HL-60 (cell line): ENCODE data around the gene GLP1R.

Experiments used
- DNase-seq, 2 experiments: peaks; one replicate each; pipeline ENCODE4 v3.0.0-alpha.2; 2010 to 2020; ENCODE audit warnings: low read depth in 1 of 2, low spot score in 1 of 2
- H3K27ac ChIP-seq: fragments of 250-450 bp; sonication (Bioruptor Pico); replicated peaks from 2 replicates; pipeline ENCODE4 v1.5.1; 2020; ENCODE audit warnings: mild to moderate bottlenecking, moderate library complexity
- H3K27me3 ChIP-seq: fragments of 250-450 bp; sonication (Bioruptor Pico); 2 replicates; pipeline ENCODE4 v1.5.1; 2021; ENCODE audit warnings: mild to moderate bottlenecking, moderate library complexity; ENCODE audit not compliant: insufficient read depth, poor library complexity, severe bottlenecking
- H3K4me3 ChIP-seq: replicated peaks from 2 replicates; pipeline ENCODE4 v1.5.1; 2011; ENCODE audit warnings: mild to moderate bottlenecking, control low read depth, low read length; ENCODE audit not compliant: insufficient read depth
- GABPA ChIP-seq: IDR thresholded peaks from 2 replicates; pipeline ENCODE4 v1.6.1; 2012; ENCODE audit warnings: low read depth
- POLR2AphosphoS5 ChIP-seq: IDR thresholded peaks from 2 replicates; pipeline ENCODE4 v1.6.1; 2012; ENCODE audit warnings: low read depth
- SPI1 ChIP-seq: IDR thresholded peaks from 2 replicates; pipeline ENCODE4 v1.6.1; 2012; ENCODE audit warnings: low read depth, mild to moderate bottlenecking, borderline replicate concordance
- TF ChIP-seq, protein P1 (sequence below): IDR thresholded peaks from one replicate; pipeline ENCODE4 v1.5.1; 2011; ENCODE audit warnings: low read length, control low read depth, inconsistent platforms; ENCODE audit not compliant: insufficient read depth
- TF ChIP-seq, protein P2 (sequence below): IDR thresholded peaks from 2 replicates; pipeline ENCODE4 v1.6.1; 2012; ENCODE audit warnings: low read depth; ENCODE audit not compliant: insufficient replicate concordance

Gene GLP1R

DNA sequence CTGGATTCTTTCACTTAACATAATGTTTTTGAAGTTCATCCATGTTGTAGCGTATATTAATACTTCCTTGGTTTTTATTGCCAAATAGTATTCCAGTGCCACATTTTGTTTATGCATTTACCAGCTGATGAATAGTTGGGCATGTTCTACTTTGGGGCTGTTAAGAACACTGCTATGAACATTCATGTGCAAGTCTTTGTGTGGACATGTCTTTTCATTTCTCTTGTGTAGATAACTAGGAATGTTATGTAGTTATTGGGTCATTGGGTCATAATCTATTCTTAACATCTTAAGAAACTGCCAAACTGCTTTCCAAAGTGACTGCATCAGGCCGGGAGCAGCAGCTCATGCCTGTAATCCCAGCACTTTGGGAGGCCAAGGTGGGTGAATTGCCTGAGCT, 43.8 kb upstream of the GLP1R start:
- H3K27me3 ChIP-seq, result peaks cover 16% of the 10 kb centered on the region
- TF ChIP-seq GABPA, result no peak

DNA sequence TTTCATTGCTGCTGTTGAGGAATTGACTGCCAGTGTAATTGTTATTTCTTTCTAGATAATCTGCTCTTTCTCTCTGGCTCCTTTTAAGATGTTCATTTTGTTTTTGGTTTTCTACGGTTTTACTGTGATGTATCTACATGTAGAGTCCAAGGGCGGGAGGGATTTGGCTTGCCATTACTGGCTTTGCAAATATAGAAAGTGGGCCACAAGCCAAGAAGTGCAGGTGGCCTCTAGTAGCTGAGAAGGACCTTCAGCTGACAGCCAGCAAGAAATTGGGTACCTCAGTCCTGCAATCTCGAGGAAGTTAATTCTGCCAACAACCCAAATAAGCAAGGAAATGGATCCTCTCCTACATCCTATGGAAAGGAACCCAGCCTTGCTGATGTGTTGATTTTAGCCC, 42.8 kb upstream of the GLP1R start:
- TF ChIP-seq, protein P1, sequence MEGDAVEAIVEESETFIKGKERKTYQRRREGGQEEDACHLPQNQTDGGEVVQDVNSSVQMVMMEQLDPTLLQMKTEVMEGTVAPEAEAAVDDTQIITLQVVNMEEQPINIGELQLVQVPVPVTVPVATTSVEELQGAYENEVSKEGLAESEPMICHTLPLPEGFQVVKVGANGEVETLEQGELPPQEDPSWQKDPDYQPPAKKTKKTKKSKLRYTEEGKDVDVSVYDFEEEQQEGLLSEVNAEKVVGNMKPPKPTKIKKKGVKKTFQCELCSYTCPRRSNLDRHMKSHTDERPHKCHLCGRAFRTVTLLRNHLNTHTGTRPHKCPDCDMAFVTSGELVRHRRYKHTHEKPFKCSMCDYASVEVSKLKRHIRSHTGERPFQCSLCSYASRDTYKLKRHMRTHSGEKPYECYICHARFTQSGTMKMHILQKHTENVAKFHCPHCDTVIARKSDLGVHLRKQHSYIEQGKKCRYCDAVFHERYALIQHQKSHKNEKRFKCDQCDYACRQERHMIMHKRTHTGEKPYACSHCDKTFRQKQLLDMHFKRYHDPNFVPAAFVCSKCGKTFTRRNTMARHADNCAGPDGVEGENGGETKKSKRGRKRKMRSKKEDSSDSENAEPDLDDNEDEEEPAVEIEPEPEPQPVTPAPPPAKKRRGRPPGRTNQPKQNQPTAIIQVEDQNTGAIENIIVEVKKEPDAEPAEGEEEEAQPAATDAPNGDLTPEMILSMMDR, result no peak
- no peak for TF ChIP-seq SPI1
- TF ChIP-seq POLR2AphosphoS5, result no peak
- TF ChIP-seq, protein P2, sequence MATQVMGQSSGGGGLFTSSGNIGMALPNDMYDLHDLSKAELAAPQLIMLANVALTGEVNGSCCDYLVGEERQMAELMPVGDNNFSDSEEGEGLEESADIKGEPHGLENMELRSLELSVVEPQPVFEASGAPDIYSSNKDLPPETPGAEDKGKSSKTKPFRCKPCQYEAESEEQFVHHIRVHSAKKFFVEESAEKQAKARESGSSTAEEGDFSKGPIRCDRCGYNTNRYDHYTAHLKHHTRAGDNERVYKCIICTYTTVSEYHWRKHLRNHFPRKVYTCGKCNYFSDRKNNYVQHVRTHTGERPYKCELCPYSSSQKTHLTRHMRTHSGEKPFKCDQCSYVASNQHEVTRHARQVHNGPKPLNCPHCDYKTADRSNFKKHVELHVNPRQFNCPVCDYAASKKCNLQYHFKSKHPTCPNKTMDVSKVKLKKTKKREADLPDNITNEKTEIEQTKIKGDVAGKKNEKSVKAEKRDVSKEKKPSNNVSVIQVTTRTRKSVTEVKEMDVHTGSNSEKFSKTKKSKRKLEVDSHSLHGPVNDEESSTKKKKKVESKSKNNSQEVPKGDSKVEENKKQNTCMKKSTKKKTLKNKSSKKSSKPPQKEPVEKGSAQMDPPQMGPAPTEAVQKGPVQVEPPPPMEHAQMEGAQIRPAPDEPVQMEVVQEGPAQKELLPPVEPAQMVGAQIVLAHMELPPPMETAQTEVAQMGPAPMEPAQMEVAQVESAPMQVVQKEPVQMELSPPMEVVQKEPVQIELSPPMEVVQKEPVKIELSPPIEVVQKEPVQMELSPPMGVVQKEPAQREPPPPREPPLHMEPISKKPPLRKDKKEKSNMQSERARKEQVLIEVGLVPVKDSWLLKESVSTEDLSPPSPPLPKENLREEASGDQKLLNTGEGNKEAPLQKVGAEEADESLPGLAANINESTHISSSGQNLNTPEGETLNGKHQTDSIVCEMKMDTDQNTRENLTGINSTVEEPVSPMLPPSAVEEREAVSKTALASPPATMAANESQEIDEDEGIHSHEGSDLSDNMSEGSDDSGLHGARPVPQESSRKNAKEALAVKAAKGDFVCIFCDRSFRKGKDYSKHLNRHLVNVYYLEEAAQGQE, result no peak
- no peak for TF ChIP-seq GABPA

More for the DNA sequence above, 43.8 kb upstream of the GLP1R start:
- no peak for DNase-seq
- H3K27ac ChIP-seq, result no peak overlapping the region
- H3K4me3 ChIP-seq, result no peak overlapping the region

DNA sequence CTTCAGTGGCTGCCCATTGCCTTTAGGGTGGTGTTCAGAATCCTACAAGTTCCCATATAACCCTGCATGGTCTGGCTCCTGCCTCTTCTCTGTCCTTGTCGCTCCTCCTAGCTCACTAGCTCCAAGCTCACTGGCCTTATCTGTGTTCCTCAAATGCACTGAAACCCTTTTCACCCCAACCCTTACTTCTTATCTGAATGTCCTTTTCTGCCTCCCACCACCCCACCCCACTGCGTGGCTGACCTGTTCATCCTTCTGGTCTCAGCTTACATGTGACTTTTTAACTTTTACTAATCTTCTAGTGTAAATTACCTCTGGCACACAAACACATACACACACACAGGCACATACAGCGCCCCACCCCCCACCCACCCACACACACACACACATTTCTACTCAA, 41.0 kb upstream of the GLP1R start:
- TF ChIP-seq POLR2AphosphoS5 (no peak), SPI1 (no peak), GABPA (no peak)
- TF ChIP-seq, protein P1, result no peak
- TF ChIP-seq, protein P2, result no peak
- DNase-seq, result no peak
- Histone ChIP-seq H3K4me3 (no peak overlapping the region), H3K27ac (no peak overlapping the region), H3K27me3 (peaks cover 21% of the 10 kb centered on the region)

More for the DNA sequence above, 42.8 kb upstream of the GLP1R start:
- Histone ChIP-seq H3K27ac (no peak overlapping the region), H3K27me3 (peaks cover 16% of the 10 kb centered on the region), H3K4me3 (no peak overlapping the region)
- no peak for DNase-seq

DNA sequence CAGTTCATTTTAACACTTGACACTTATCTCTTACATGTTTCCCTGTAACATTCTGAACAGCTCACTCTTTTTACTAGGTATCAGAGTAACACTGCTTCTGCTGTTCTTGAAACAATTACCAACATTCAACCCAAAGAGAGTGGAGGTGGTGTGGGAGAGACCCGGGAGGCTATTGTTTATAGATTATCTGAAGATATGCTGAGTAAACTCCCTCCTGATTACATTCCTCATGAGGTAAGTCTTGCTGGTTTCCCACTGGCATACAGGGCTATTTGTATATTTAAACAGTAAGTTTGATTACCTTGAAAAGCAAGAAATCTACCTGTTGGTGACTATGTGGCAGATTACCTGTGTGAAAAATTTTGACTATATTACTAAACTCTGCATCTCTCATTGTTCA, 39.8 kb upstream of the GLP1R start:
- H3K27me3 ChIP-seq, result peaks cover 14% of the 10 kb centered on the region
- H3K27ac ChIP-seq, result no peak overlapping the region
- TF ChIP-seq SPI1 (no peak), GABPA (no peak), POLR2AphosphoS5 (no peak)
- TF ChIP-seq, protein P2, result no peak
- TF ChIP-seq, protein P1, result no peak
- no peak overlapping the region for H3K4me3 ChIP-seq
- no peak for DNase-seq
